Left renal pelvis (tissue), 4 donors: ENCODE results near the gene USP16. TPM values are rescaled to one million over a fixed set of nuclear protein-coding genes. Genes with fewer than 3 reads are reported as not detected.

Experiments
- DNase-seq, 4 donors: peaks; one replicate each; pipeline ENCODE4 v3.0.0-alpha.2; 2013; ENCODE audit warnings: low read depth in 4 of 4, low spot score in 3 of 4
- polyA plus RNA-seq, 4 donors: library from polyadenylated mRNA; unstranded; fragments of 120-200 nt; gene quantifications; one replicate each; pipeline ENCODE4 v1.2.1, GENCODE V29; 2013; ENCODE audit not compliant: insufficient read length in 4 of 4

USP16 gene
- polyA plus RNA-seq, 4 donors, result 53.3 to 63.1 (median 55.4) TPM

DNA sequence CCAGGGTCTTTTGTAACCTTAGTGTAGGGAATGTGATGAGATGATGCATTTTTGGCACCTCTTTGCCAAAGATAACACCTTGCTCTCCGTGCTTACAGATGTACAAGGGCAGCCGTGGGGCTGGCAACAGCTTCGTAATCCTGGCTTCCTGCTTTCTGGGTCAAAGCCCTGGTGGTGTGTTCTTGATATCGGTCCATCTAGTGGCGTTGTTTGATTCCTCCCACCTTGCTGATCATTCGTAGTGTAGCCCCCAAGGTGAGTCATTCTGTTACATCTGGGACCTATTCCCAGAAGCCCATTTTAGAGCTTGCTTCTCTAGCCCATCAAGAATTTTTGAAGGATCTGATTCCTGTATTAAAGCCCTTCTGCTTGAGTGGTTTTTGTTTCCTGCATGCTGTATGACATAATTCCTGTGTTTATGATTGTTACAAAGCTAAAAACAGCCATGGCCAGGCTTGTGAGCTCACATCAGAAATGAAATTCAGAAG is 56.0 kb downstream of the USP16 start:
- DNase-seq, result no peak

- DNase-seq, result no peak
Observed at GRCh38 chr21:29082046-29082815, 57.8 kb downstream of the USP16 start.

DNA sequence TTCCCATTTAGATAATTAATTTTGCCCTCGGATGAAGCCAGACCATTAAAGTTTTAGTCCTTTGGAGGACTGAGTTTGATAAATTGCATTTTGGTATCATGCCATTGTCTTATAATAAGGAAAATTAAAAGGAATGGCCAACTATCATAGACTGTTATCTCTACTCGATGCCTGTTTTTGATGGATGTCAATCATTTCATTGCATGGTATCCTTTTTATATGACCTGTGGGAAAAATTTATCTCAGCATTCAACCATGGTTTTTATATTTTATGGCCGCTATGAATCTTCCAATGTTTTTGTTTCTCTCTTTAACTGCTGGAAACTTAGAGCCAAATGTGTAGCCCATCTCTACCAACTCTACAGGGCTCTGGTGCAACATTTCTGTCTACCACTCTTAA is 58.8 kb downstream of the USP16 start:
- no peak for DNase-seq

GRCh38 chr21:29084372-29084771 is 59.9 kb downstream of the USP16 start:
- DNase-seq, result no peak

DNA sequence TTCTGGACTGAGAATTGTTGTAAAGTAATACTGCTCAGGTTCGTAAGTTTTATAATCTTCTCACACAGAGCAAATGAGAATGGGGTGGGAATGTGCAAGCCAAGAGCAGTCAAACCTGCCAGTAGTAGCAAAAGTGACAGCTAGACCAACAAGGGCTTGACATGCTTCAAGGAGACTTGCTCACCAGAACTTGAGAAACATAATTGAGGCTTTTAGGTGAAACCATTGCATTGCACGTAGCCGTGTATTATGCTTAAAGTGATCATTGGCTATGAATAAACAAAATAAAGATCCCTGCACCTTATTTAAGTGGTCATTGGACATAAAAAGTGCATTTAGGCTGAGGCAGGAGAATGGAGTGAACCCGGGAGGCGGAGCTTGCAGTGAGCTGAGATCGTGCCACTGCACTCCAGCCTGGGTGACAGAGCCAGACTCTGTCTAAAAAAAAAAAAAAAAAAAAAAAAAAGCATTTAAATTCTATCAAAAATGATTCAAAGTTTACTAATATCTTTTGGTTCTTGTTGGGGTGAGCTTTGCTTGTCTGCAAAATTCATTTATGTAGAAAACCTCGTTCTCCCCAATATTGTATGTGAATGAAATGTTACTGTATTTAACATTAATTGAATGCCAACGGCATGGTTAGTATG is 60.8 kb downstream of the USP16 start:
- DNase-seq, result no peak

DNA sequence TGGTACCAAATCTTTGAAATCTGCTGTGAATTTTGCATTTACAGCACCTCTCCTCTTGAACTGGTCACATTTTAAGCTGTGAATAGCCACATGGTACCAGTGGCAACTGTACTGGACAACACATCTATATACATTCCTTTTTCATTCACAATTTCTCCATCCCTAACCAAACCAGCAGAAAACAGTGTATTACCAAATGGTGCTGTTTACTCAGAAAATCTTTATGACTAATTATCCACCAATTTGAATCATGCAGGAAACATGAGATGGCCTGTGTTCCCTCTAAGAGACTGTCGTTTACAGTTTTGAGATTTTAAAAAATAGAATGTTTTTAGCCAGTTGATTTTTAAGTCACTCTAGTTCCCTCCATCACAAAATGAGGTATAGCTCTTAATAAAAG is 66.6 kb downstream of the USP16 start:
- no peak for DNase-seq

GRCh38 chr21:29092102-29092959 is 67.9 kb downstream of the USP16 start:
- DNase-seq, result no peak

- DNase-seq, result no peak
Observed at GRCh38 chr21:29096218-29097015, 71.9 kb downstream of the USP16 start.

- no peak for DNase-seq
Observed at GRCh38 chr21:29098156-29098555, 73.7 kb downstream of the USP16 start.

GRCh38 chr21:29102791-29103257 is 78.4 kb downstream of the USP16 start:
- no peak for DNase-seq

Other genes with a start within 250 kb of the USP16 start
- 10 to 100 TPM; 33.3 to 39.0 (median 34.9) TPM for gene LTN1, start 31.8 kb upstream of the USP16 start, polyA plus RNA-seq
- gene RWDD2B, start 5.3 kb upstream of the USP16 start, polyA plus RNA-seq, result 10 to 100 TPM; 19.3 to 30.8 (median 23.2) TPM
- 100 to 1,000 TPM; 155 to 278 (median 256) TPM for gene CCT8, start 49.0 kb downstream of the USP16 start, polyA plus RNA-seq
- gene MAP3K7CL, start 106.0 kb downstream of the USP16 start, polyA plus RNA-seq, result 1 to 10 TPM; 4.8 to 7.7 (median 6.0) TPM